Stomach (tissue), 9 donors: ENCODE results near the gene LIPG. TPM values are rescaled to one million over a fixed set of nuclear protein-coding genes. Genes with fewer than 3 reads are reported as not detected.

Experiments
- DNase-seq, 2 donors: peaks; one replicate each; pipeline versions ENCODE4 v3.0.0 to v3.0.0-alpha.2; 2013 to 2019
- H3K27ac ChIP-seq, 5 donors: fragments of 200-600 bp in 4 of 5; sonication (generic) in 4 of 5; one replicate each; pipeline ENCODE4 v1.5.1; 2013 to 2019; ENCODE audit warnings: mild to moderate bottlenecking in 1 of 5, moderate library complexity in 1 of 5
- H3K27me3 ChIP-seq, 3 donors: fragments of 200-600 bp; sonication (generic); one replicate each; pipeline ENCODE4 v1.5.1; 2017 to 2019; ENCODE audit warnings: mixed run types in 1 of 3
- H3K36me3 ChIP-seq, 4 donors: fragments of 200-600 bp; sonication (generic); 1 replicate in 3 of 4; 2 replicates in 1 of 4; pipeline ENCODE4 v1.5.1; 2016 to 2019
- H3K4me1 ChIP-seq, 4 donors: fragments of 200-600 bp; sonication (generic); one replicate each; pipeline ENCODE4 v1.5.1; 2016 to 2019
- H3K4me3 ChIP-seq, 4 donors: fragments of 200-600 bp; sonication (generic) in 3 of 4; one replicate each; pipeline ENCODE4 v1.5.1; 2016 to 2019; ENCODE audit warnings: mild to moderate bottlenecking in 1 of 4
- H3K9me3 ChIP-seq, 4 donors: fragments of 200-600 bp; sonication (generic); one replicate each; pipeline ENCODE4 v1.5.1; 2016 to 2019
- EP300 ChIP-seq: sonication (generic); formaldehyde crosslinking; IDR thresholded peaks from one replicate; pipeline ENCODE4 v1.6.1; 2017; ENCODE audit warnings: antibody characterized with exemption
- POLR2A ChIP-seq, 4 donors: fragments of 450-650 bp; IDR thresholded peaks; one replicate each; pipeline ENCODE4 v1.6.1; 2016; ENCODE audit warnings: antibody characterized with exemption in 4 of 4, control low read depth in 2 of 4, mild to moderate bottlenecking in 1 of 4, moderate library complexity in 1 of 4
- POLR2AphosphoS5 ChIP-seq, 3 donors: sonication (generic); formaldehyde crosslinking; IDR thresholded peaks; one replicate each; pipeline ENCODE4 v1.6.1; 2016; ENCODE audit warnings: antibody characterized with exemption in 3 of 3
- WGBS, 5 donors: extraction: QIAGEN DNeasy Blood & Tissue Kit in 3 of 5; methylation state at CpG; one replicate each; pipeline versions ENCODE4 v1.1.5 to v1.1.7; 2013 to 2018; 5-methylcytosine and 5-hydroxymethylcytosine counted together
- intact Hi-C: fragments of 100-400 bp; cut with DNase I; formaldehyde crosslinking; loops from one replicate; pipeline ENCODE4 v1.15.1; 2023; ENCODE audit warnings: low total_unique reads
- polyA plus RNA-seq, 3 donors: library from polyadenylated mRNA; stranded (reverse); fragments of 200-250 nt; gene quantifications; one replicate each; pipeline ENCODE4 v1.2.3, GENCODE V29; 2013
- total RNA-seq, 5 donors: library from RNA; depleted of rRNA; stranded (reverse); fragments of >200 nt; gene quantifications; one replicate each; pipeline versions ENCODE4 v1.1.0 to v1.2.3, GENCODE V29; 2014 to 2016
- TF ChIP-seq, protein P1 (sequence below), 7 experiments: fragments of 450-650 bp in 4 of 7; fragments of 200-600 bp in 3 of 7; sonication (generic) in 3 of 7; IDR thresholded peaks; one replicate each; pipeline ENCODE4 v1.5.1; 2016 to 2019; ENCODE audit warnings: antibody characterized with exemption in 7 of 7, control low read depth in 2 of 7, mild to moderate bottlenecking in 1 of 7
- donor health status: healthy with polysubstance abuse.
- donor health status: Bipolar disorder and iron deficiency.
- donor health status: healthy.

Gene LIPG
- total and polyA plus RNA-seq, 8 donors: 0.76 to 6.2 (median 3.2) TPM

DNA sequence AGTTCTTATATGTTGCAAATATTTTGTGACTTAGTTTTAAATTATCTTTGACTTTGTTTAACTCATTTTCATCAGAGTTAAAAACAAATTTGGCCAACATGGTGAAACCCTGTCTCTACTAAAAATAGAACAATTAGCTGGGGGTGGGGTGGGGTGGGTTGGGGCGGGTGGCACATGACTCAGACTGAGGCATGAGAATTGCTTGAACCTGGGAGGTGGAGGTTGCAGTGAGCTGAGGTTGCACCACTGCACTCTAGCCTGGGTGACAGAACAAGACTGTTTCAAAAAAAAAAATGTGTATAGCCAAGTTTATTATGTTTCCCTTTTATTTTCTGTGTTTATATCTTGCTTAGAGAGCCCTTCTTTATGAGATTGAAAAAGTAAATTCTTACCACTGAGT, 14.2 kb upstream of the LIPG start:
- no peak for TF ChIP-seq POLR2AphosphoS5 (IDR thresholded peaks at IDR 0.05)
- H3K36me3 ChIP-seq: no peaks in the 10 kb centered on the region
- H3K9me3 ChIP-seq: no peaks in the 10 kb centered on the region
- peaks cover 0 to 9% (median 3%) of the 10 kb centered on the region in 3 donors for H3K27me3 ChIP-seq
- intact Hi-C loops: no loop called here
- H3K4me1 ChIP-seq: no peaks in the 10 kb centered on the region
- DNase-seq: no peak
- H3K27ac ChIP-seq: no peak overlapping the region
- 14 to 43% (median 32%) methylated on average over 1 of the region's 1 CpG for WGBS, 5 donors
- H3K4me3 ChIP-seq: no peak overlapping the region

- WGBS, 5 donors: 53 to 77% (median 68%) methylated on average over 1 of the region's 1 CpG
- Histone ChIP-seq H3K4me1 (no peaks in the 10 kb centered on the region), H3K27ac (no peak overlapping the region), H3K27me3 (peaks cover 0 to 9% (median 3%) of the 10 kb centered on the region in 3 donors), H3K4me3 (no peak overlapping the region), H3K36me3 (no peaks in the 10 kb centered on the region), H3K9me3 (peaks cover 0 to 2% (median 0%) of the 10 kb centered on the region in 4 donors)
- no peak for TF ChIP-seq EP300
- no peak for TF ChIP-seq POLR2AphosphoS5 (IDR thresholded peaks at IDR 0.05)
- TF ChIP-seq POLR2A (IDR thresholded peaks at IDR 0.05): no peak
- TF ChIP-seq, protein P1, sequence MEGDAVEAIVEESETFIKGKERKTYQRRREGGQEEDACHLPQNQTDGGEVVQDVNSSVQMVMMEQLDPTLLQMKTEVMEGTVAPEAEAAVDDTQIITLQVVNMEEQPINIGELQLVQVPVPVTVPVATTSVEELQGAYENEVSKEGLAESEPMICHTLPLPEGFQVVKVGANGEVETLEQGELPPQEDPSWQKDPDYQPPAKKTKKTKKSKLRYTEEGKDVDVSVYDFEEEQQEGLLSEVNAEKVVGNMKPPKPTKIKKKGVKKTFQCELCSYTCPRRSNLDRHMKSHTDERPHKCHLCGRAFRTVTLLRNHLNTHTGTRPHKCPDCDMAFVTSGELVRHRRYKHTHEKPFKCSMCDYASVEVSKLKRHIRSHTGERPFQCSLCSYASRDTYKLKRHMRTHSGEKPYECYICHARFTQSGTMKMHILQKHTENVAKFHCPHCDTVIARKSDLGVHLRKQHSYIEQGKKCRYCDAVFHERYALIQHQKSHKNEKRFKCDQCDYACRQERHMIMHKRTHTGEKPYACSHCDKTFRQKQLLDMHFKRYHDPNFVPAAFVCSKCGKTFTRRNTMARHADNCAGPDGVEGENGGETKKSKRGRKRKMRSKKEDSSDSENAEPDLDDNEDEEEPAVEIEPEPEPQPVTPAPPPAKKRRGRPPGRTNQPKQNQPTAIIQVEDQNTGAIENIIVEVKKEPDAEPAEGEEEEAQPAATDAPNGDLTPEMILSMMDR (IDR thresholded peaks at IDR 0.05): no peak
- intact Hi-C loops: no loop called here
- no peak for DNase-seq
Measured at GRCh38 chr18:49548229-49548636, 13.6 kb upstream of the LIPG start.

DNA sequence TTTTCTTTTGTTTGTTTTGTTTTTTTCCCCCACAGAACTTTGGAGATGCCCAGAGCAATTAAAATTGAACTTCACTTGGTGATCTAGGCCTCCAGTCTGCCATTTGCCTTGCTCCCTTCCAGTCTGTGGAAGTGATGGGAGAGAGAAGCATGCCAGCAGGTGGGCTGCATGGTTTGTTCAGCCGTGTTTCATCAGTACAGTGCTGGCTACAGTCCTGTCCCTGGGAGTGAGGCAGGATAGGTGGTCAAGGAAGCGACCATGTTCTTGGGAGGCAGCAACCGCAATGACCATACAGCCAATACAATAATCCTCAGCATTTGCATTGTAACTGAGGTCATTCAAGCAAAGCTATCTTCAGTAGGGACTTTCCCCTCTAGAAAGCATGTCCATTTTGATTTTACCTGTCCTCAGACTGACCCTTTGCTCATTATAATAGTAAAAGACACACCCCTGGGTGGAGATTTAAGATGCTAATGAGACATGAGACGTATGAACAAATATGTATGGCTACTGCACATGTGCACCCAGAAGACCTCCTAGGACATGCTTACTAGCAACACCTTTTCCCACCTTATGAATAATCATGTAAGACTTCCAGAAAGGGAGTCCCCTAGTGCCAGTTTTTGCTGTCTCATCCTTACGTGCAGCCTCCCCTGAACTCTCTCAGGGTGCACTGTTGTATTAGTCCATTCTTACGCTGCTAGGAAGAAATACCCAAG, 11.1 kb upstream of the LIPG start:
- Histone ChIP-seq H3K9me3 (peaks cover 0 to 8% (median 0%) of the 10 kb centered on the region in 4 donors), H3K27ac (no peak overlapping the region), H3K4me3 (no peak overlapping the region), H3K36me3 (no peaks in the 10 kb centered on the region), H3K27me3 (peaks cover 0 to 5% (median under 1%) of the 10 kb centered on the region in 3 donors), H3K4me1 (no peaks in the 10 kb centered on the region)
- intact Hi-C loops: no loop called here
- TF ChIP-seq EP300: no peak
- no peak for TF ChIP-seq POLR2A (IDR thresholded peaks at IDR 0.05)
- TF ChIP-seq, protein P1 (IDR thresholded peaks at IDR 0.05): no peak
- no peak for TF ChIP-seq POLR2AphosphoS5 (IDR thresholded peaks at IDR 0.05)
- no peak for DNase-seq
- 90 to 95% (median 90%) methylated on average over 6 of the region's 6 CpGs for WGBS, 5 donors

GRCh38 chr18:49553003-49553402, 8.9 kb upstream of the LIPG start:
- no peaks in the 10 kb centered on the region for H3K36me3 ChIP-seq
- WGBS, 5 donors: 69 to 93% (median 91%) methylated on average over 4 of the region's 4 CpGs
- TF ChIP-seq EP300 (no peak), POLR2AphosphoS5 (IDR thresholded peaks at IDR 0.05) (no peak), POLR2A (IDR thresholded peaks at IDR 0.05) (no peak)
- TF ChIP-seq, protein P1 (IDR thresholded peaks at IDR 0.05): no peak
- intact Hi-C loops: no loop called here
- no peak for DNase-seq
- no peaks in the 10 kb centered on the region for H3K4me1 ChIP-seq
- H3K4me3 ChIP-seq: no peak overlapping the region
- H3K27ac ChIP-seq: no peak overlapping the region
- H3K9me3 ChIP-seq: peaks cover 0 to 8% (median 0%) of the 10 kb centered on the region in 4 donors
- H3K27me3 ChIP-seq: peaks cover 0 to 4% (median 0%) of the 10 kb centered on the region in 3 donors

DNA sequence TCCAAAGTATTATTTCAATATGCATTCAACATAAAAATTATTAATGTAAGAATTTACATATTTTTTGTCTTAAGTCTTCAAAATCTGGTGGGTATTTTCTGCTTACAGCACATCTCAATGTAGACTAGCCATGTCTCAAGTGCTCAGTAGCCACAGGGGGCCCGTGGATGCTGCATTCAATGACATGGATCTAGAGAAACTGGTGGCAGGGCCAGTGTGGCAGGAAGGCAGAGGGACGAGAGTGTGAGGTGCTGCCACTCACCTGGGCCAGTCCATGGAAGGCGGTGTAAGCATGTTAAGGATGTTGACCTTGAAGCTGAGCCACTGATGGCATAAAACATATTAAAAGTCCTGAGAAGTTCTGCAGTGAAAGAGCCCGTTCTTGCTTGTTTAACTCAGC, 6.2 kb upstream of the LIPG start:
- peaks cover 0 to 17% (median 6%) of the 10 kb centered on the region in 3 donors for H3K27me3 ChIP-seq
- H3K4me3 ChIP-seq: no peak overlapping the region
- TF ChIP-seq POLR2A (IDR thresholded peaks at IDR 0.05) (no peak), POLR2AphosphoS5 (IDR thresholded peaks at IDR 0.05) (no peak), EP300 (no peak)
- TF ChIP-seq, protein P1 (IDR thresholded peaks at IDR 0.05): no peak
- H3K9me3 ChIP-seq: peaks cover 0 to 8% (median 0%) of the 10 kb centered on the region in 4 donors
- no peak overlapping the region for H3K27ac ChIP-seq
- DNase-seq: no peak
- H3K4me1 ChIP-seq: peaks cover 3 to 9% (median 5%) of the 10 kb centered on the region in 4 donors
- 81 to 93% (median 86%) methylated on average over 4 of the region's 4 CpGs for WGBS, 5 donors
- no peaks in the 10 kb centered on the region for H3K36me3 ChIP-seq
- intact Hi-C loops: no loop called here
